ENCODE data around the gene SLC10A7. TPM values are rescaled to one million over a fixed set of nuclear protein-coding genes. Genes with fewer than 3 reads are reported as not detected.

The SLC10A7 gene
- total and polyA plus RNA-seq, 2 of the 13 experiments (the other 11 are each of a cell fraction or from before 2014, with no cell fraction given), result 18.5 to 18.8 TPM

DNA sequence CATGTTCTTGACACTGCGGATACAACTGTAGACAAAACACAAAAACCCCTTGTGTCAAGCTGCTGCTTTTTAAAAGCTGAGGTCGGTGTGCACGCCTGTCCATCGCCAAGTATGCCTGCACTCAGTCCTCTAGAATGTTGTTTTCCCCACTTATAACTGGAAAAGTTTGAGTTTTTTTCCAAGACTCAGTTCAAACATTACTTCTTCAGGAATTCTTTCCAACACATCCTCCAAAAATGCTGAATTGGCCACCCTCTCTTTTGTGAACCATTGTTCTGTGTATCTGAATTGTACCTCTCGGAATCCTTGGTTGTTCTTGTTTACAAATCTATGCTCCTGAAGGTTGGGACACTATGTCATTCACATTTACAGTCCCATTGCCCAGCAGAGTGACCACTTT lies 212.8 kb downstream of the SLC10A7 start:
- POLR2A ChIA-PET, result no interaction called here
- Histone ChIP-seq H3K4me3 (replicated peaks in 1 of 3; ENCODE audit: insufficient read depth in 1 of 3, low read depth in 2 of 3, low read length in 3 of 3) (no peak overlapping the region), H4K20me1 (ENCODE audit: insufficient read depth, low read length) (no peaks in the 10 kb centered on the region), H2AFZ (ENCODE audit: low read length) (no peak overlapping the region), H3K27ac (ENCODE audit: extremely low read length, insufficient read depth, low read length) (no peak overlapping the region), H3K36me3 (replicated peaks in 1 of 2; ENCODE audit: control insufficient read depth in 1 of 2, insufficient read depth in 2 of 2, low read length in 2 of 2) (no peaks in the 10 kb centered on the region), H3K9me3 (ENCODE audit: low read length) (no peaks in the 10 kb centered on the region), H3K4me2 (ENCODE audit: low read depth, low read length) (no peak overlapping the region), H3K27me3 (ENCODE audit: control insufficient read depth in 1 of 2, insufficient read depth in 2 of 2, low read length in 2 of 2) (no peaks in the 10 kb centered on the region), H3K4me1 (ENCODE audit: insufficient read depth, low read length) (no peaks in the 10 kb centered on the region), H3K79me2 (ENCODE audit: insufficient read depth, low read length) (no peaks in the 10 kb centered on the region), H3K9ac (ENCODE audit: insufficient read depth, low read depth, low read length) (no peak overlapping the region)
- BruUV-seq (replicated peaks), result no TSS peak
- 96% methylated on average over 5 of the region's 5 CpGs for WGBS (ENCODE audit: low lambda C conversion rate)
- FAIRE-seq (no peak), ATAC-seq (no peak), DNase-seq (ENCODE audit: low spot score) (no peak)
- intact Hi-C loops (cut with micrococcal nuclease; ENCODE audit: unreplicated experiment) (no loop called here), in situ Hi-C loops (cut with HindIII; ENCODE audit: extremely low pct_ligation_motif_present, low pct_unique_long_range_greater_than_20kb) (no loop called here)
- TF ChIP-seq CAMTA2 (CRISPR knock-in tag; IDR thresholded peaks at IDR 0.05; ENCODE audit: borderline replicate concordance) (no peak), RORA (CRISPR knock-in tag; IDR thresholded peaks at IDR 0.05) (no peak), ZKSCAN5 (CRISPR knock-in tag; IDR thresholded peaks at IDR 0.05) (no peak), ZNF552 (CRISPR knock-in tag; IDR thresholded peaks at IDR 0.05; ENCODE audit: borderline replicate concordance) (no peak), SSRP1 (CRISPR knock-in tag; IDR thresholded peaks at IDR 0.05) (no peak), BCL6 (CRISPR knock-in tag; IDR thresholded peaks at IDR 0.05) (no peak), TBP (CRISPR knock-in tag; IDR thresholded peaks at IDR 0.05) (no peak), ZNF567 (CRISPR knock-in tag; IDR thresholded peaks at IDR 0.05; ENCODE audit: borderline replicate concordance) (no peak), ZNF225 (CRISPR knock-in tag; IDR thresholded peaks at IDR 0.05) (no peak), SIX4 (CRISPR knock-in tag; IDR thresholded peaks at IDR 0.05) (no peak), MAF1 (CRISPR knock-in tag; IDR thresholded peaks at IDR 0.05; ENCODE audit: borderline replicate concordance) (no peak), BATF2 (CRISPR knock-in tag; IDR thresholded peaks at IDR 0.05) (no peak)
- TF ChIP-seq, protein P1, sequence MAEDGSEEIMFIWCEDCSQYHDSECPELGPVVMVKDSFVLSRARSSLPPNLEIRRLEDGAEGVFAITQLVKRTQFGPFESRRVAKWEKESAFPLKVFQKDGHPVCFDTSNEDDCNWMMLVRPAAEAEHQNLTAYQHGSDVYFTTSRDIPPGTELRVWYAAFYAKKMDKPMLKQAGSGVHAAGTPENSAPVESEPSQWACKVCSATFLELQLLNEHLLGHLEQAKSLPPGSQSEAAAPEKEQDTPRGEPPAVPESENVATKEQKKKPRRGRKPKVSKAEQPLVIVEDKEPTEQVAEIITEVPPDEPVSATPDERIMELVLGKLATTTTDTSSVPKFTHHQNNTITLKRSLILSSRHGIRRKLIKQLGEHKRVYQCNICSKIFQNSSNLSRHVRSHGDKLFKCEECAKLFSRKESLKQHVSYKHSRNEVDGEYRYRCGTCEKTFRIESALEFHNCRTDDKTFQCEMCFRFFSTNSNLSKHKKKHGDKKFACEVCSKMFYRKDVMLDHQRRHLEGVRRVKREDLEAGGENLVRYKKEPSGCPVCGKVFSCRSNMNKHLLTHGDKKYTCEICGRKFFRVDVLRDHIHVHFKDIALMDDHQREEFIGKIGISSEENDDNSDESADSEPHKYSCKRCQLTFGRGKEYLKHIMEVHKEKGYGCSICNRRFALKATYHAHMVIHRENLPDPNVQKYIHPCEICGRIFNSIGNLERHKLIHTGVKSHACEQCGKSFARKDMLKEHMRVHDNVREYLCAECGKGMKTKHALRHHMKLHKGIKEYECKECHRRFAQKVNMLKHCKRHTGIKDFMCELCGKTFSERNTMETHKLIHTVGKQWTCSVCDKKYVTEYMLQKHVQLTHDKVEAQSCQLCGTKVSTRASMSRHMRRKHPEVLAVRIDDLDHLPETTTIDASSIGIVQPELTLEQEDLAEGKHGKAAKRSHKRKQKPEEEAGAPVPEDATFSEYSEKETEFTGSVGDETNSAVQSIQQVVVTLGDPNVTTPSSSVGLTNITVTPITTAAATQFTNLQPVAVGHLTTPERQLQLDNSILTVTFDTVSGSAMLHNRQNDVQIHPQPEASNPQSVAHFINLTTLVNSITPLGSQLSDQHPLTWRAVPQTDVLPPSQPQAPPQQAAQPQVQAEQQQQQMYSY (CRISPR knock-in tag; IDR thresholded peaks at IDR 0.05), result no peak
- TF ChIP-seq, protein P2, sequence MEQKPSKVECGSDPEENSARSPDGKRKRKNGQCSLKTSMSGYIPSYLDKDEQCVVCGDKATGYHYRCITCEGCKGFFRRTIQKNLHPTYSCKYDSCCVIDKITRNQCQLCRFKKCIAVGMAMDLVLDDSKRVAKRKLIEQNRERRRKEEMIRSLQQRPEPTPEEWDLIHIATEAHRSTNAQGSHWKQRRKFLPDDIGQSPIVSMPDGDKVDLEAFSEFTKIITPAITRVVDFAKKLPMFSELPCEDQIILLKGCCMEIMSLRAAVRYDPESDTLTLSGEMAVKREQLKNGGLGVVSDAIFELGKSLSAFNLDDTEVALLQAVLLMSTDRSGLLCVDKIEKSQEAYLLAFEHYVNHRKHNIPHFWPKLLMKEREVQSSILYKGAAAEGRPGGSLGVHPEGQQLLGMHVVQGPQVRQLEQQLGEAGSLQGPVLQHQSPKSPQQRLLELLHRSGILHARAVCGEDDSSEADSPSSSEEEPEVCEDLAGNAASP (CRISPR knock-in tag; IDR thresholded peaks at IDR 0.05; ENCODE audit: borderline replicate concordance), result no peak
- CTCF ChIA-PET (ENCODE audit: low intra/inter-chr PET ratio, low total read pairs), result no interaction called here

Data from HepG2 (cell line).